ENCODE measurements around the gene ACTRT1. TPM values are rescaled to one million over a fixed set of nuclear protein-coding genes. Genes with fewer than 3 reads are reported as not detected.

The ACTRT1 gene
- total RNA-seq, 1 experiment from 2014 or later, result not detected

DNA sequence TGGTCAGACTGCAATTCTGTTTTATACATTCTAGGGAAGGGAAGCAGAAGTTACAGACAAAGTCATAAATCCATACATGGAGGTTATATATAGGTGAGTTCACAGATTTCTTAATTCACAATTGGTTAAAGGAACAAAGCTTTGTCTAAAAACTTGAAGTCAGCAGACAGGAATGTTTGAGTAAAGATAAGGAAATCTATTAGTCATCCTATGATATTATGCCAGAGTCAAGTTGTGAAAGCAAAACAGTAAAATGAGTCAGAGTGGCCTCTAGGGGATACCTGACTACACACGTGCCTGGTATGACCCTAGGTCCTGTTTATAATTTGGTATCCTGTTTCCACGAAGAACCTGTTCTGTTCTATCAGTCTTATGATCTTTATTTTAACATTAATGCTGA lies 31.5 kb downstream of the ACTRT1 start:
- intact Hi-C loops (cut with micrococcal nuclease; ENCODE audit: unreplicated experiment), result no loop called here
- H3K27me3 ChIP-seq (ENCODE audit: control insufficient read depth, insufficient read depth, low read length), result no peaks in the 10 kb centered on the region
- H3K4me3 ChIP-seq (ENCODE audit: low read depth in 2 of 2, low read length in 2 of 2), result no peak overlapping the region
- no peaks in the 10 kb centered on the region for H3K4me1 ChIP-seq (ENCODE audit: control insufficient read depth, insufficient read depth, low read length)
- TF ChIP-seq TCF7L2 (IDR thresholded peaks at IDR 0.05; ENCODE audit: low read depth, low read length) (0 out of 2 replicates have a peak, but pooled peaks have one; percentile 26), POLR2AphosphoS5 (IDR thresholded peaks at IDR 0.05; ENCODE audit: low read depth, low read length) (no peak)
- no peaks in the 10 kb centered on the region for H3K9me3 ChIP-seq (ENCODE audit: control insufficient read depth, insufficient read depth, low read depth, low read length)
- in situ Hi-C loops (cut with HindIII; ENCODE audit: low pct_unique_long_range_greater_than_20kb, low sequenced_read_pairs), result no loop called here
- H3K36me3 ChIP-seq (ENCODE audit: control insufficient read depth, insufficient read depth, low read length), result no peaks in the 10 kb centered on the region
- peak; percentile 36 for DNase-seq (ENCODE audit: low read depth, low spot score)
- BruUV-seq (replicated peaks), result no TSS peak
- ATAC-seq, result peak; percentile 94
- H3K27ac ChIP-seq (ENCODE audit: low read length), result no peak overlapping the region
- POLR2A ChIA-PET, result no interaction called here
- CTCF ChIA-PET, result no interaction called here

DNA sequence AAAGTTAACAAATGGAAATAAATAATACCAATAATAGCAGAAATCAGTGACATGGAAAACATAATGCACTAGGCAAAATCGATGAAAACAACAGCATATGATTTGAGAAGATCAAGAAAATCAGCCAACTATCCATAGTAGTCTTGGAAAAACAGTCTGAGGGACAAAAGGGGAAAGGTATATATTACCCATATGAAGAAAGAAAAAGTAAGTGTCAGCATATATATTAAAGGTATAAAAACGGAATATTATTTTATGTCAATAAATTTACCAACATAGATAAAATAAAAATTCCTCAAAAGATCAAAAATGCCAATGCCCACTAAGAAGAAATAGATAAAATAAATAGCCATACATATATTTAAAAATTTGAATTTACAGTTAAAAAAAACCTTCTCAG lies 33.0 kb downstream of the ACTRT1 start:
- intact Hi-C loops (cut with micrococcal nuclease; ENCODE audit: unreplicated experiment) (no loop called here), in situ Hi-C loops (cut with HindIII; ENCODE audit: low pct_unique_long_range_greater_than_20kb, low sequenced_read_pairs) (no loop called here)
- no TSS peak for BruUV-seq (replicated peaks)

DNA sequence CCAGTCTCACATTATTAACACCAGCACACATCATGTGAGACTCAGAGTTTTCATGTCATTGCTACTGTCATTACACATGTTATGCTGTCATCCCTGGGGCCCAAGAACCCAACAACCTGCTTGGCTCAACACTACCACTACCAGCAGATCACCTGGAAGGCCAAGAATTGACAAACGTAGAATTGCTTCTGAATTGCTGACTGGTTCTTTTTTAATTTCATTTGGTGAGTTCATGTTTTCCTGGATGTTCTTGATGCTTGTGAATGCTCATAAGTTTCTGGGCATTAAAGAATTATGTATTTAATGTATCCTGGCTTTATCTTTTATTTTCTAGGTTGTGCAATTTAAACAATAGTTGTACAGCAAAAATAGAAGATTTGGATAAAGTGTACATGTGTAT lies 40.2 kb downstream of the ACTRT1 start:
- no peak overlapping the region for H3K27ac ChIP-seq (ENCODE audit: low read length)
- no peaks in the 10 kb centered on the region for H3K27me3 ChIP-seq (ENCODE audit: control insufficient read depth, insufficient read depth, low read length)
- BruUV-seq (replicated peaks), result no TSS peak
- no peaks in the 10 kb centered on the region for H3K36me3 ChIP-seq (ENCODE audit: control insufficient read depth, insufficient read depth, low read length)
- no peak for ATAC-seq
- H3K4me1 ChIP-seq (ENCODE audit: control insufficient read depth, insufficient read depth, low read length), result no peaks in the 10 kb centered on the region
- ChIA-PET POLR2A (no interaction called here), CTCF (no interaction called here)
- no peak overlapping the region for H3K4me3 ChIP-seq (ENCODE audit: low read depth in 2 of 2, low read length in 2 of 2)
- intact Hi-C loops (cut with micrococcal nuclease; ENCODE audit: unreplicated experiment) (no loop called here), in situ Hi-C loops (cut with HindIII; ENCODE audit: low pct_unique_long_range_greater_than_20kb, low sequenced_read_pairs) (no loop called here)
- no peaks in the 10 kb centered on the region for H3K9me3 ChIP-seq (ENCODE audit: control insufficient read depth, insufficient read depth, low read depth, low read length)
- TF ChIP-seq, protein P1, sequence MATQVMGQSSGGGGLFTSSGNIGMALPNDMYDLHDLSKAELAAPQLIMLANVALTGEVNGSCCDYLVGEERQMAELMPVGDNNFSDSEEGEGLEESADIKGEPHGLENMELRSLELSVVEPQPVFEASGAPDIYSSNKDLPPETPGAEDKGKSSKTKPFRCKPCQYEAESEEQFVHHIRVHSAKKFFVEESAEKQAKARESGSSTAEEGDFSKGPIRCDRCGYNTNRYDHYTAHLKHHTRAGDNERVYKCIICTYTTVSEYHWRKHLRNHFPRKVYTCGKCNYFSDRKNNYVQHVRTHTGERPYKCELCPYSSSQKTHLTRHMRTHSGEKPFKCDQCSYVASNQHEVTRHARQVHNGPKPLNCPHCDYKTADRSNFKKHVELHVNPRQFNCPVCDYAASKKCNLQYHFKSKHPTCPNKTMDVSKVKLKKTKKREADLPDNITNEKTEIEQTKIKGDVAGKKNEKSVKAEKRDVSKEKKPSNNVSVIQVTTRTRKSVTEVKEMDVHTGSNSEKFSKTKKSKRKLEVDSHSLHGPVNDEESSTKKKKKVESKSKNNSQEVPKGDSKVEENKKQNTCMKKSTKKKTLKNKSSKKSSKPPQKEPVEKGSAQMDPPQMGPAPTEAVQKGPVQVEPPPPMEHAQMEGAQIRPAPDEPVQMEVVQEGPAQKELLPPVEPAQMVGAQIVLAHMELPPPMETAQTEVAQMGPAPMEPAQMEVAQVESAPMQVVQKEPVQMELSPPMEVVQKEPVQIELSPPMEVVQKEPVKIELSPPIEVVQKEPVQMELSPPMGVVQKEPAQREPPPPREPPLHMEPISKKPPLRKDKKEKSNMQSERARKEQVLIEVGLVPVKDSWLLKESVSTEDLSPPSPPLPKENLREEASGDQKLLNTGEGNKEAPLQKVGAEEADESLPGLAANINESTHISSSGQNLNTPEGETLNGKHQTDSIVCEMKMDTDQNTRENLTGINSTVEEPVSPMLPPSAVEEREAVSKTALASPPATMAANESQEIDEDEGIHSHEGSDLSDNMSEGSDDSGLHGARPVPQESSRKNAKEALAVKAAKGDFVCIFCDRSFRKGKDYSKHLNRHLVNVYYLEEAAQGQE (IDR thresholded peaks at IDR 0.05; ENCODE audit: insufficient read depth in 1 of 2, low read depth in 2 of 2, low read length in 1 of 2), result no peak
- TF ChIP-seq POLR2AphosphoS5 (IDR thresholded peaks at IDR 0.05; ENCODE audit: low read depth, low read length), result no peak
- no peak for TF ChIP-seq TCF7L2 (IDR thresholded peaks at IDR 0.05; ENCODE audit: low read depth, low read length)
- TF ChIP-seq, protein P2, sequence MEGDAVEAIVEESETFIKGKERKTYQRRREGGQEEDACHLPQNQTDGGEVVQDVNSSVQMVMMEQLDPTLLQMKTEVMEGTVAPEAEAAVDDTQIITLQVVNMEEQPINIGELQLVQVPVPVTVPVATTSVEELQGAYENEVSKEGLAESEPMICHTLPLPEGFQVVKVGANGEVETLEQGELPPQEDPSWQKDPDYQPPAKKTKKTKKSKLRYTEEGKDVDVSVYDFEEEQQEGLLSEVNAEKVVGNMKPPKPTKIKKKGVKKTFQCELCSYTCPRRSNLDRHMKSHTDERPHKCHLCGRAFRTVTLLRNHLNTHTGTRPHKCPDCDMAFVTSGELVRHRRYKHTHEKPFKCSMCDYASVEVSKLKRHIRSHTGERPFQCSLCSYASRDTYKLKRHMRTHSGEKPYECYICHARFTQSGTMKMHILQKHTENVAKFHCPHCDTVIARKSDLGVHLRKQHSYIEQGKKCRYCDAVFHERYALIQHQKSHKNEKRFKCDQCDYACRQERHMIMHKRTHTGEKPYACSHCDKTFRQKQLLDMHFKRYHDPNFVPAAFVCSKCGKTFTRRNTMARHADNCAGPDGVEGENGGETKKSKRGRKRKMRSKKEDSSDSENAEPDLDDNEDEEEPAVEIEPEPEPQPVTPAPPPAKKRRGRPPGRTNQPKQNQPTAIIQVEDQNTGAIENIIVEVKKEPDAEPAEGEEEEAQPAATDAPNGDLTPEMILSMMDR (IDR thresholded peaks at IDR 0.05), result no peak
- no peak for TF ChIP-seq SIN3A (IDR thresholded peaks at IDR 0.05; ENCODE audit: borderline replicate concordance, insufficient read depth, low read depth, low read length)
- no peak for DNase-seq (ENCODE audit: low read depth, low spot score)

More for the DNA sequence above, 33.0 kb downstream of the ACTRT1 start:
- no peak for ATAC-seq
- Histone ChIP-seq H3K4me3 (ENCODE audit: low read depth in 2 of 2, low read length in 2 of 2) (no peak overlapping the region), H3K4me1 (ENCODE audit: control insufficient read depth, insufficient read depth, low read length) (no peaks in the 10 kb centered on the region), H3K9me3 (ENCODE audit: control insufficient read depth, insufficient read depth, low read depth, low read length) (no peaks in the 10 kb centered on the region), H3K27ac (ENCODE audit: low read length) (no peak overlapping the region), H3K27me3 (ENCODE audit: control insufficient read depth, insufficient read depth, low read length) (no peaks in the 10 kb centered on the region), H3K36me3 (ENCODE audit: control insufficient read depth, insufficient read depth, low read length) (no peaks in the 10 kb centered on the region)
- POLR2A ChIA-PET, result no interaction called here
- no peak for TF ChIP-seq SIN3A (IDR thresholded peaks at IDR 0.05; ENCODE audit: borderline replicate concordance, insufficient read depth, low read depth, low read length)
- DNase-seq (ENCODE audit: low read depth, low spot score), result no peak
- CTCF ChIA-PET, result no interaction called here
